ENCODE data around the gene IRF4. TPM values are rescaled to one million over a fixed set of nuclear protein-coding genes. Genes with fewer than 3 reads are reported as not detected.

The IRF4 gene
- polyA plus RNA-seq, 4 donors, result 0.14 to 0.23 (median 0.17) TPM

GRCh38 chr6:395432-396125 is 4.0 kb downstream of the IRF4 start:
- no peak for DNase-seq (ENCODE audit: low read depth in 4 of 4, low spot score in 3 of 4)

DNA sequence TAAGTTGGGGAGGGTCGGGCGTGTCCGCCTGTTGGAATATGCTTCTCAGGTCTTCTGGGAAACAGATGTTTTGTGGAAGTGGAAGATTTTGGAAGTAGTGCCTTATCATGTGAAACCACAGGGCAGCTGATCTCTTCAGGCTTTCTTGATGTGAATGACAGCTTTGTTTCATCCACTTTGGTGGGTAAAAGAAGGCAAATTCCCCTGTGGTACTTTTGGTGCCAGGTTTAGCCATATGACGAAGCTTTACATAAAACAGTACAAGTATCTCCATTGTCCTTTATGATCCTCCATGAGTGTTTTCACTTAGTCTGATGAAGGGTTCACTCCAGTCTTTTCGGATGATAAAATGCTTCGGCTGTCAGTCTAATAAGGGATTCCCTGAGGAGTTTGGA is 4.6 kb downstream of the IRF4 start:
- DNase-seq (ENCODE audit: low read depth in 4 of 4, low spot score in 3 of 4), result no peak

- DNase-seq (ENCODE audit: low read depth in 4 of 4, low spot score in 3 of 4), result no peak
Observed at GRCh38 chr6:397056-397455, 5.5 kb downstream of the IRF4 start.

GRCh38 chr6:397604-398003 is 6.1 kb downstream of the IRF4 start:
- no peak for DNase-seq (ENCODE audit: low read depth in 4 of 4, low spot score in 3 of 4)

DNA sequence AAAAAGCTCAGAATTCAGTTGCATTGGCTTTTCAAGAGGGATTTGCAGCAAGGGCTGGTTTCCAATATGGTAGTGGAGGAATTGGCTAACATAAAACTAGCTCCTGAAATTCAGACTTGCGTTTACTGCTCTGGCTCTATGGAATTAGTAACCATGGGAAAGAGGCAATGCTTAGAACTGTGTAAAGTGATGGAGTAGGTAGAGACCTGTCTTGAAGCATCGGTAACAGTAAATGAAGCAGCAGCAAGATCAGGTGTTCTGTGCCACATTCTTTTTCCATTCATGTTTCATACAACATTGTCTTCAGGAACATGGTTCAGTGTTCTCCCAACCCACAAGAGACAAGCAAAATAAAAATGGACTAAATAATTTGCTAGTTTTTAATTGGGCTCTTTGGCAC is 6.5 kb downstream of the IRF4 start:
- DNase-seq (ENCODE audit: low read depth in 4 of 4, low spot score in 3 of 4), result no peak

GRCh38 chr6:398558-399078 is 7.1 kb downstream of the IRF4 start:
- DNase-seq (ENCODE audit: low read depth in 4 of 4, low spot score in 3 of 4), result no peak

GRCh38 chr6:399785-400534 is 8.4 kb downstream of the IRF4 start:
- DNase-seq (ENCODE audit: low read depth in 4 of 4, low spot score in 3 of 4), result no peak

DNA sequence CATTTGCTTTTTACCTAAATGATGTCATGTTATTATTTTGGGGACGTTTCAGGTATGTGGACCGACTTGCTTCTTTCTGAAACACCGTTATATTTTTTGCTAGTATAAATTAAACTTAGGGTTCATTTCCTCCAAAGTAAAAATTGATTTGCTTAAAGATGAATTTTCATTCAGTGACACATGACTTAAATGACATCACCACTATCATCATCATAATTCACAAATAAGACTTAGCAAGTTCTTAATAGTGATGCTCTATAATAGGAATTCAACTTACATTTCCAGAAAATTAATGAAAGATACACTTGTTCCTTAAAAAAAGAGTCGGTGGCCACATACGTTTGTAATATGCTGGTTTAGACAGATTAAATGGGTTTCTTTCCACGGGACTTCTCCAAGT is 9.3 kb downstream of the IRF4 start:
- no peak for DNase-seq (ENCODE audit: low read depth in 4 of 4, low spot score in 3 of 4)

DNA sequence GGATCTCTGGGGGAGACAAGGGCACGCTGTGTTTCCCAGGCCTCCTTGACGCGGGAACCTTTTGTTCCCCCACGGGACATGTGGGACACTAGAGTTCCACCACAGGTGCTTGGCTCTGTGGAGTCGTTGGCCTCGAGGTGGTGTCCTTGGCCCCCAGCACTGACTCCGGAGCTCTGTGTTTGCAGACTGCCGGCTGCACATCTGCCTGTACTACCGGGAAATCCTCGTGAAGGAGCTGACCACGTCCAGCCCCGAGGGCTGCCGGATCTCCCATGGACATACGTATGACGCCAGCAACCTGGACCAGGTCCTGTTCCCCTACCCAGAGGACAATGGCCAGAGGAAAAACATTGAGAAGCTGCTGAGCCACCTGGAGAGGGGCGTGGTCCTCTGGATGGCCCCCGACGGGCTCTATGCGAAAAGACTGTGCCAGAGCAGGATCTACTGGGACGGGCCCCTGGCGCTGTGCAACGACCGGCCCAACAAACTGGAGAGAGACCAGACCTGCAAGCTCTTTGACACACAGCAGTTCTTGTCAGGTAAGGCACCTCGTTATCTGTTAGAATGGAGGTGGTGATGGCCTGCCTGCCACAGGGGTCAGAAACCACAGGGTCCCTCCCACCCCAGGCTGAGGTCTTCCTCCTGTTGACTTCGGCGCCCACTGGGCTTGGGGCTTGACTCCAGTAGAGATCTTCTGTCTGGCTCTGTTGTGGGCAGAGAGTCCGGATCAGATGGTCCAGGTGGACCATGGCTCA is 9.9 kb downstream of the IRF4 start:
- DNase-seq (ENCODE audit: low read depth in 4 of 4, low spot score in 3 of 4), result no peak

DNA sequence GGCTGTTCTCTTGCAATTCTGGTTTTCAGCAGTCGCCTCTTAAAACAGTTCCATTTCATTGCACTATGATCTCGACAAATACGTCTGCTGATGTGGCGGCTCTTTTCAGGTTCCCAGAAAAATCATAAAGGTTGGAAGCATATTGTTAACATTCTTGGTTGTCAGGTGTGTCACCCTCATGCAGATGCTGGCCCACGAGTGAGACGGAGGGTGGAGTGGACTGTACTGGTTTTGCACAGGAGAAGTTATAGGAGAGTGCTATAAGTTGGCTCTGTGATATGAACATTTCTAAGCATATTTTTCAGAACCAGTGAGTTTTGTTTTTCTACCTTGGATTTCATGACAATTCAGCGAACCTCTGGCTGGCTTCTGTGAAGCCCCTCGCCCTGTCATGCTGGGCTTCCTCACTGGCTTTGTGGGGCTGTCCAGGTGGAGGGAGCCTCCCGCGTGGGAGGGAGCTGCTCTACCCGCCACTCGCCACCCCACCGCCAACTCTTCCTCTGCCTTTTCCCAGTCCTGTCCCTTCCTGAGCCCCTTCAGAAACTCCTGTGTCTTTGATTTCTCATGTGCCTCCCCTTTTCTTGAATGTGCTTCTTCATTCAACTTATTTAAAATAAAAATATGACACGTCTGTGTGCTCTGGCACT is 10.6 kb downstream of the IRF4 start:
- DNase-seq (ENCODE audit: low read depth in 4 of 4, low spot score in 3 of 4), result no peak

- DNase-seq (ENCODE audit: low read depth in 4 of 4, low spot score in 3 of 4), result no peak
Observed at GRCh38 chr6:402901-403658, 11.5 kb downstream of the IRF4 start.

GRCh38 chr6:403659-404655 is 12.4 kb downstream of the IRF4 start:
- DNase-seq (ENCODE audit: low read depth in 4 of 4, low spot score in 3 of 4), result no peak

GRCh38 chr6:404685-405423 is 13.3 kb downstream of the IRF4 start:
- DNase-seq (ENCODE audit: low read depth in 4 of 4, low spot score in 3 of 4), result no peak

DNA sequence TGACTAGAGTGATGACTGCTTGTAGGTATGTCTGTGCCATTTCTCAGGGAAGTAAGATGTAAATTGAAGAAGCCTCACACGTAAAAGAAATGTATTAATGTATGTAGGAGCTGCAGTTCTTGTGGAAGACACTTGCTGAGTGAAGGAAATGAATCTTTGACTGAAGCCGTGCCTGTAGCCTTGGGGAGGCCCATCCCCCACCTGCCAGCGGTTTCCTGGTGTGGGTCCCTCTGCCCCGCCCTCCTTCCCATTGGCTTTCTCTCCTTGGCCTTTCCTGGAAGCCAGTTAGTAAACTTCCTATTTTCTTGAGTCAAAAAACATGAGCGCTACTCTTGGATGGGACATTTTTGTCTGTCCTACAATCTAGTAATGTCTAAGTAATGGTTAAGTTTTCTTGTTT is 16.6 kb downstream of the IRF4 start:
- no peak for DNase-seq (ENCODE audit: low read depth in 4 of 4, low spot score in 3 of 4)

DNA sequence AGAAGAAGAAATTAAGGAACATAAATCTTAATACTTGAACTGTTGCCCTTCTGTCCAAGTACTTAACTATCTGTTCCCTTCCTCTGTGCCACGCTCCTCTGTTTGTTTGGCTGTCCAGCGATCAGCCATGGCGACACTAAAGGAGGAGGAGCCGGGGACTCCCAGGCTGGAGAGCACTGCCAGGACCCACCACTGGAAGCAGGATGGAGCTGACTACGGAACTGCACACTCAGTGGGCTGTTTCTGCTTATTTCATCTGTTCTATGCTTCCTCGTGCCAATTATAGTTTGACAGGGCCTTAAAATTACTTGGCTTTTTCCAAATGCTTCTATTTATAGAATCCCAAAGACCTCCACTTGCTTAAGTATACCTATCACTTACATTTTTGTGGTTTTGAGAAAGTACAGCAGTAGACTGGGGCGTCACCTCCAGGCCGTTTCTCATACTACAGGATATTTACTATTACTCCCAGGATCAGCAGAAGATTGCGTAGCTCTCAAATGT is 17.1 kb downstream of the IRF4 start:
- DNase-seq (ENCODE audit: low read depth in 4 of 4, low spot score in 3 of 4), result no peak

DNA sequence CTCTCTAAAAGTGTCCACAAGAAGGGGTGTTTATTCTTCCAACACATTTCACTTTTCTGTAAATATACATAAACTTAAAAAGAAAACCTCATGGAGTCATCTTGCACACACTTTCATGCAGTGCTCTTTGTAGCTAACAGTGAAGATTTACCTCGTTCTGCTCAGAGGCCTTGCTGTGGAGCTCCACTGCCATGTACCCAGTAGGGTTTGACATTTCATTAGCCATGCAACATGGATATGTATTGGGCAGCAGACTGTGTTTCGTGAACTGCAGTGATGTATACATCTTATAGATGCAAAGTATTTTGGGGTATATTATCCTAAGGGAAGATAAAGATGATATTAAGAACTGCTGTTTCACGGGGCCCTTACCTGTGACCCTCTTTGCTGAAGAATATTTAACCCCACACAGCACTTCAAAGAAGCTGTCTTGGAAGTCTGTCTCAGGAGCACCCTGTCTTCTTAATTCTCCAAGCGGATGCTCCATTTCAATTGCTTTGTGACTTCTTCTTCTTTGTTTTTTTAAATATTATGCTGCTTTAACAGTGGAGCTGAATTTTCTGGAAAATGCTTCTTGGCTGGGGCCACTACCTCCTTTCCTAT is 17.9 kb downstream of the IRF4 start:
- no peak for DNase-seq (ENCODE audit: low read depth in 4 of 4, low spot score in 3 of 4)

GRCh38 chr6:410555-411395 is 19.2 kb downstream of the IRF4 start:
- DNase-seq (ENCODE audit: low read depth in 4 of 4, low spot score in 3 of 4), result no peak

Measured in right renal pelvis (tissue), 4 donors.